Kidney (tissue), 14 donors: ENCODE data around the gene LY6G6C. TPM values are rescaled to one million over a fixed set of nuclear protein-coding genes. Genes with fewer than 3 reads are reported as not detected.

Experiments used
- DNase-seq, 5 donors: peaks; one replicate each; pipeline ENCODE4 v3.0.0-alpha.2; 2013 to 2020
- FAIRE-seq: peaks from 2 replicates; lab custom pipeline; 2012; peaks lifted over from hg19 to GRCh38; lab: Jason Lieb, UNC
- H3K27ac ChIP-seq, 2 donors: one replicate each; pipeline ENCODE4 v1.7.0; 2013; ENCODE audit warnings: low read depth in 2 of 2, low read length in 2 of 2, inconsistent platforms in 1 of 2
- H3K27me3 ChIP-seq: one replicate; pipeline ENCODE4 v1.7.1; 2013; ENCODE audit warnings: low read length, inconsistent platforms; ENCODE audit not compliant: control insufficient read depth, insufficient read depth
- H3K36me3 ChIP-seq, 3 donors: one replicate each; pipeline versions ENCODE4 v1.7.0 to v1.7.1; 2013; ENCODE audit warnings: low read length in 3 of 3, control low read depth in 1 of 3, inconsistent platforms in 1 of 3; ENCODE audit not compliant: insufficient read depth in 3 of 3, control insufficient read depth in 2 of 3
- H3K4me1 ChIP-seq, 3 donors: one replicate each; pipeline versions ENCODE4 v1.7.0 to v1.7.1; 2013; ENCODE audit warnings: low read length in 3 of 3, inconsistent platforms in 1 of 3, low read depth in 1 of 3; ENCODE audit not compliant: control insufficient read depth in 2 of 3, insufficient read depth in 2 of 3
- H3K4me3 ChIP-seq, 3 donors: one replicate each; pipeline versions ENCODE4 v1.7.0 to v1.8.1; 2013; ENCODE audit warnings: low read length in 3 of 3, control low read depth in 1 of 3, inconsistent platforms in 1 of 3
- H3K9ac ChIP-seq, 3 donors: one replicate each; pipeline versions ENCODE4 v1.7.0 to v1.7.1; 2013; ENCODE audit warnings: low read length in 3 of 3, control low read depth in 1 of 3, inconsistent platforms in 1 of 3
- H3K9me3 ChIP-seq, 3 donors: one replicate each; pipeline versions ENCODE4 v1.7.0 to v1.7.1; 2013; ENCODE audit warnings: low read length in 3 of 3, control low read depth in 1 of 3, inconsistent platforms in 1 of 3; ENCODE audit not compliant: control insufficient read depth in 2 of 3, insufficient read depth in 1 of 3
- CTCF ChIP-seq: IDR thresholded peaks from 3 replicates; pipeline ENCODE4 v1.5.1; 2012; ENCODE audit warnings: mild to moderate bottlenecking, moderate library complexity, borderline replicate concordance; ENCODE audit not compliant: insufficient read depth; ENCODE audit errors: extremely low read depth
- intact Hi-C: fragments of 100-400 bp; cut with DNase I; formaldehyde crosslinking; loops from one replicate; pipeline ENCODE4 v1.11.1; 2022
- polyA plus RNA-seq: library from polyadenylated mRNA; stranded (reverse); fragments of 350-450 nt; fragmentation: Illumina TruSeq; extraction: RNeasy Lipid Tissue Mini Kit (QIAGEN cat#74804); gene quantifications from one replicate; pipeline ENCODE4 v1.2.3, GENCODE V29; 2014; ENCODE audit warnings: low read depth, low replicate concordance; ENCODE audit not compliant: insufficient read depth
- total RNA-seq: library from RNA; stranded (reverse); fragmentation: NEBNext Ultra II Directional; extraction: Animal tissue kit (Norgen Biotek cat#: 25700); gene quantifications from one replicate; pipeline ENCODE4 v1.2.1, GENCODE V29; 2021
- donor health status: control.
- donor health status: control.
- donor health status: control.
- donor health status: control.
- donor health status: control.
- donor health status: DM: yes; HTN: yes; CAD: no.
- donor health status: Normal renal cell carcinoma (clear cell type).

Gene LY6G6C
- total and polyA plus RNA-seq, 2 donors from 2014 or later: not detected

GRCh38 chr6:31740397-31741223 lies 19.1 kb upstream of the LY6G6C start:
- H3K27me3 ChIP-seq: no peaks in the 10 kb centered on the region
- FAIRE-seq (no peak), DNase-seq (peak in 2 of 5 donors; percentile 38 to 47)
- H3K27ac ChIP-seq: peak overlapping the region; percentile 92 to 93
- H3K9ac ChIP-seq: peak overlapping the region; percentile 37 to 80 (median 60)
- H3K4me3 ChIP-seq: peak overlapping the region; percentile 74 to 93 (median 88)
- no peaks in the 10 kb centered on the region for H3K9me3 ChIP-seq
- no peak for TF ChIP-seq CTCF
- H3K36me3 ChIP-seq: peaks cover 0 to 2% (median 0%) of the 10 kb centered on the region in 3 donors
- peaks cover 10 to 32% (median 27%) of the 10 kb centered on the region in 3 donors for H3K4me1 ChIP-seq
- intact Hi-C loops: no loop called here

GRCh38 chr6:31739639-31740396 lies 18.3 kb upstream of the LY6G6C start, which contains the start of gene MSH5:
Gene MSH5, plus strand, starts transcription at chr6:31740005. Its CDS starts 462 bp downstream, at chr6:31740467.
- Histone ChIP-seq H3K9ac (peak within 1 kb of the TSS; percentile 60 to 80 (median 78)), H3K4me3 (peak within 1 kb of the TSS; percentile 74 to 93 (median 88)), H3K27me3 (no peaks in the 10 kb centered on the region), H3K27ac (peak within 1 kb of the TSS; percentile 92 to 93), H3K9me3 (no peaks in the 10 kb centered on the region), H3K36me3 (peaks cover 0 to 2% (median 0%) of the 10 kb centered on the region in 3 donors), H3K4me1 (peaks cover 10 to 32% (median 27%) of the 10 kb centered on the region in 3 donors)
- DNase-seq (peak; percentile 98 to 100 (median 100)), FAIRE-seq (peak; percentile 76)
- intact Hi-C loops: no loop called here
- TF ChIP-seq CTCF: no peak

GRCh38 chr6:31737991-31738979 lies 16.7 kb upstream of the LY6G6C start:
- Histone ChIP-seq H3K4me3 (peak overlapping the region; percentile 12 to 47 (median 35)), H3K4me1 (peaks cover 10 to 34% (median 32%) of the 10 kb centered on the region in 3 donors), H3K36me3 (peaks cover 0 to 7% (median 2%) of the 10 kb centered on the region in 3 donors), H3K27ac (peak overlapping the region; percentile 87 to 92), H3K27me3 (no peaks in the 10 kb centered on the region), H3K9ac (peak overlapping the region in 2 of 3 donors; percentile 31 to 62), H3K9me3 (no peaks in the 10 kb centered on the region)
- intact Hi-C loops: no loop called here
- no peak for TF ChIP-seq CTCF
- peak; percentile 46 to 93 (median 78) for DNase-seq
- no peak for FAIRE-seq
